ENCODE measurements around the gene PPM1H.

GRCh38 chr12:62726471-62726980 lies 208.4 kb downstream of the PPM1H start:
- TF ChIP-seq JUND (IDR thresholded peaks at IDR 0.05) (no peak), RAD21 (IDR thresholded peaks at IDR 0.05; ENCODE audit: low read length) (no peak), YY1 (IDR thresholded peaks at IDR 0.05; ENCODE audit: low read depth) (no peak), CTCF (IDR thresholded peaks at IDR 0.05) (no peak)
